SK-N-SH (cell line): ENCODE results near the gene THSD4. TPM values are rescaled to one million over a fixed set of nuclear protein-coding genes. Genes with fewer than 3 reads are reported as not detected.

Experiments
- CTCF ChIA-PET: fragments of 300-600, 350-600 bp; formaldehyde crosslinking; extraction: SDS; loops from one replicate; lab custom pipeline; 2021; lab: Yijun Ruan, JAX
- POLR2A ChIA-PET: fragments of 350-600 bp; sonication (Branson Sonifier 250); formaldehyde crosslinking; extraction: SDS; loops from one replicate; lab custom pipeline; 2020; ENCODE audit warnings: antibody characterized with exemption, inconsistent platforms; lab: Yijun Ruan, JAX
- DNase-seq: peaks from one replicate; pipeline ENCODE4 v3.0.0; 2012
- H2AFZ ChIP-seq: fragments of 200-600 bp; sonication (generic); 2 replicates; pipeline ENCODE4 v1.8.1; 2016; ENCODE audit warnings: antibody characterized with exemption, mild to moderate bottlenecking, low read depth
- H3F3A ChIP-seq: fragments of 200-600 bp; sonication (generic); replicated peaks from 2 replicates; pipeline ENCODE3; 2016; ENCODE audit warnings: antibody characterized with exemption, mild to moderate bottlenecking; ENCODE audit not compliant: insufficient read depth
- H3K27ac ChIP-seq, 2 experiments: fragments of 200-500 bp in 1 of 2; fragments of 200-600 bp in 1 of 2; sonication (Bioruptor generic) in 1 of 2; sonication (generic), shearing (Covaris generic) in 1 of 2; 2 replicates each; pipeline versions ENCODE4 v1.5.1 to v1.6.1; 2014 to 2016; ENCODE audit warnings: low read depth in 2 of 2, inconsistent platforms in 1 of 2, low read length in 1 of 2, mild to moderate bottlenecking in 1 of 2, mixed read lengths in 1 of 2
- H3K27me3 ChIP-seq: fragments of 200-600 bp; sonication (generic), shearing (Covaris generic); 2 replicates; pipeline ENCODE4 v1.6.1; 2016; ENCODE audit warnings: mixed run types; ENCODE audit not compliant: insufficient read depth
- H3K36me3 ChIP-seq, 2 experiments: fragments of 200-500 bp in 1 of 2; fragments of 200-600 bp in 1 of 2; sonication (Bioruptor generic) in 1 of 2; sonication (generic) in 1 of 2; replicated peaks in 1 of 2; 2 replicates each; pipeline versions ENCODE3 to v1.5.1; 2014 to 2016; ENCODE audit warnings: low read length in 1 of 2, mild to moderate bottlenecking in 1 of 2; ENCODE audit not compliant: insufficient read depth in 2 of 2, control insufficient read depth in 1 of 2
- H3K4me1 ChIP-seq, 2 experiments: fragments of 200-500 bp in 1 of 2; fragments of 200-600 bp in 1 of 2; sonication (Bioruptor generic) in 1 of 2; sonication (generic), shearing (Covaris generic) in 1 of 2; 2 replicates each; pipeline versions ENCODE4 v1.5.1 to v1.6.1; 2014 to 2016; ENCODE audit warnings: low read depth in 1 of 2, low read length in 1 of 2, mixed run types in 1 of 2; ENCODE audit not compliant: insufficient read depth in 2 of 2, control insufficient read depth in 1 of 2
- H3K4me2 ChIP-seq: fragments of 200-600 bp; sonication (generic), shearing (Covaris generic); 2 replicates; pipeline ENCODE4 v1.6.1; 2017; ENCODE audit warnings: mixed run types
- H3K4me3 ChIP-seq, 2 experiments: fragments of 200-500 bp in 1 of 2; fragments of 200-600 bp in 1 of 2; sonication (Bioruptor generic) in 1 of 2; sonication (generic), shearing (Covaris generic) in 1 of 2; 2 replicates each; pipeline versions ENCODE4 v1.5.1 to v1.8.1; 2014 to 2016; ENCODE audit warnings: low read depth in 2 of 2, inconsistent platforms in 1 of 2, low read length in 1 of 2, mild to moderate bottlenecking in 1 of 2, mixed read lengths in 1 of 2, moderate library complexity in 1 of 2
- H3K79me2 ChIP-seq: fragments of 200-600 bp; sonication (generic); 2 replicates; pipeline ENCODE4 v1.8.1; 2017; ENCODE audit warnings: mild to moderate bottlenecking; ENCODE audit not compliant: insufficient read depth
- H3K9ac ChIP-seq: fragments of 200-600 bp; sonication (generic); 2 replicates; pipeline ENCODE4 v1.6.1; 2017; ENCODE audit warnings: mixed run types
- H3K9me2 ChIP-seq: fragments of 200-600 bp; sonication (generic); 2 replicates; pipeline ENCODE4 v1.6.1; 2017; ENCODE audit warnings: mixed run types
- H3K9me3 ChIP-seq: fragments of 200-600 bp; sonication (generic); 2 replicates; pipeline ENCODE4 v1.6.1; 2017; ENCODE audit warnings: mixed run types, mild to moderate bottlenecking, moderate library complexity
- H4K20me1 ChIP-seq: fragments of 200-600 bp; sonication (generic); 2 replicates; pipeline ENCODE4 v1.6.1; 2017; ENCODE audit warnings: mild to moderate bottlenecking, mixed run types; ENCODE audit not compliant: insufficient read depth
- CHD2 ChIP-seq: fragments of 150-350 bp; IDR thresholded peaks from 2 replicates; pipeline ENCODE4 v1.6.1; 2018; ENCODE audit warnings: low read length; ENCODE audit not compliant: partially characterized antibody
- EP300 ChIP-seq, 2 experiments: IDR thresholded peaks; 2 replicates each; pipeline versions ENCODE4 v1.4.0 to v1.6.1; 2012; ENCODE audit warnings: borderline replicate concordance in 1 of 2, low read depth in 1 of 2, low read length in 1 of 2
- EZH2phosphoT487 ChIP-seq: fragments of 200-600 bp; sonication (generic); IDR thresholded peaks from 2 replicates; pipeline ENCODE4 v1.6.1; 2017; ENCODE audit warnings: low read depth, mixed run types, mild to moderate bottlenecking, antibody characterized with exemption, moderate library complexity, borderline replicate concordance
- FOSL2 ChIP-seq: IDR thresholded peaks from 2 replicates; pipeline ENCODE4 v1.4.0; 2012; ENCODE audit warnings: low read depth, mild to moderate bottlenecking, moderate library complexity, borderline replicate concordance
- FOXM1 ChIP-seq: IDR thresholded peaks from 2 replicates; pipeline ENCODE4 v1.4.0; 2012; ENCODE audit warnings: low read depth, mild to moderate bottlenecking
- MEF2A ChIP-seq: IDR thresholded peaks from 2 replicates; pipeline ENCODE4 v1.4.0; 2012; ENCODE audit warnings: low read depth, borderline replicate concordance
- PBX3 ChIP-seq: IDR thresholded peaks from 2 replicates; pipeline ENCODE4; 2012
- POLR2AphosphoS5 ChIP-seq: IDR thresholded peaks from 2 replicates; pipeline ENCODE4 v1.6.1; 2012; ENCODE audit warnings: low read depth, low read length
- RAD21 ChIP-seq: IDR thresholded peaks from 2 replicates; pipeline ENCODE4 v1.6.1; 2012; ENCODE audit warnings: mild to moderate bottlenecking, low read length
- RFX5 ChIP-seq: IDR thresholded peaks from 2 replicates; pipeline ENCODE4 v1.6.1; 2012; ENCODE audit warnings: mild to moderate bottlenecking, improper control_type of control experiment, low read length
- RXRA ChIP-seq: IDR thresholded peaks from 2 replicates; pipeline ENCODE4 v1.4.0; 2012; ENCODE audit warnings: low read depth, mild to moderate bottlenecking, borderline replicate concordance
- SMC3 ChIP-seq: IDR thresholded peaks from 2 replicates; pipeline ENCODE4 v1.6.1; 2012; ENCODE audit warnings: low read depth, low read length, improper control_type of control experiment
- TAF1 ChIP-seq: IDR thresholded peaks from 2 replicates; pipeline ENCODE4 v1.6.1; 2012; ENCODE audit warnings: low read depth, mild to moderate bottlenecking, low read length, moderate library complexity, borderline replicate concordance
- TCF12 ChIP-seq: IDR thresholded peaks from 2 replicates; pipeline ENCODE4 v1.4.0; 2012
- WGBS: methylation state at CpG from one replicate; pipeline ENCODE4 v1.1.6; 2017; ENCODE audit warnings: low lambda C conversion rate; 5-methylcytosine and 5-hydroxymethylcytosine counted together
- polyA plus RNA-seq, 3 experiments: library from polyadenylated mRNA; depleted of rRNA; stranded (reverse); fragments of >200 nt; gene quantifications; 2 replicates each; pipeline ENCODE4 v1.2.3, GENCODE V29; 2012
- TF ChIP-seq, protein P1 (sequence below): fragments of 200-600 bp; sonication (generic); IDR thresholded peaks from 2 replicates; pipeline ENCODE4 v1.6.1; 2017; ENCODE audit warnings: antibody characterized with exemption, mild to moderate bottlenecking, moderate library complexity

THSD4 gene
- polyA plus RNA-seq, 1 of the 3 experiments (the other 2 are of a cell fraction) = 79.1 TPM

DNA sequence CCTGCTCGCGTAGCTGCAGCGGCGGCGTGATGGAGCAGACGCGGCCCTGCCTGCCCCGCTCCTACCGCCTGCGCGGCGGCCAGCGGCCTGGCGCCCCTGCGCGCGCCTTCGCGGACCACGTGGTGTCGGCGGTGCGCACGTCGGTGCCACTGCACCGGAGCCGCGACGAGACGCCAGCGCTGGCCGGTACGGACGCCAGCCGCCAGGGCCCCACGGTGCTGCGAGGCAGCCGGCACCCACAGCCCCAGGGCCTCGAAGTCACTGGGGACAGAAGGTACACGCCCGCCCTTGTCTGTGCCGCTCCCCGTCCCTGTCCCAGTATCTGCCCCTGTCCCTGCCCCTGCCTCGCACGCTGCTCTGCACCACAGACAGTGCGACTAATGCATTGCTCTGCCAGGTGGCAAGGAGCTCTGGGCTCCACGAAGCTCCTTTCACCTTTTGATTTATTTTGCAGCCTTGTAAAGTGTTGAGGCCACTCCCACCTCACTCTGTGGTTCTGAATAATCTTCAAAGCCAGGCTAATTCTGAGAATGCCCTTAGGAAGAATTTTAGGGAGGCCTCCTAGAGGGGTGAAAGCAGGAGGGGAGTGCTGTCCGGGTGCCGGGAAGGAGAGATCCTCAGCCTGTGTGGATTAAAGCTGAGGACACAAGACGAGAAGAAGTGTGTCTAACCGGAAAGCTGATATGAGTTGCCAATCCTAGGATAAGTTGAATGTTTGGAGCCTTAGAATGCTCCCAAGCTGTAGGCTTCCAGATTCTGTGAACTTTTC is 100.0 kb downstream of the THSD4 start:
- Histone ChIP-seq H3K27me3 (no peaks in the 10 kb centered on the region), H3K9ac (no peak overlapping the region), H3K9me2 (no peaks in the 10 kb centered on the region), H2AFZ (no peak overlapping the region), H3K36me3 (peaks cover 3 to 16% of the 10 kb centered on the region in 2 experiments), H3K4me2 (no peak overlapping the region), H3K27ac (no peak overlapping the region), H3K79me2 (peaks cover 13% of the 10 kb centered on the region), H3K9me3 (no peaks in the 10 kb centered on the region), H3K4me1 (no peaks in the 10 kb centered on the region; a peak in 1 of 4 replicates), H4K20me1 (no peaks in the 10 kb centered on the region), H3F3A (no peaks in the 10 kb centered on the region), H3K4me3 (no peak overlapping the region)
- POLR2A ChIA-PET = no interaction called here
- CTCF ChIA-PET = no interaction called here
- TF ChIP-seq EZH2phosphoT487 (no peak), RXRA (no peak), EP300 (IDR thresholded peaks at IDR 0.05; ENCODE audit: borderline replicate concordance in 1 of 2, low read depth in 1 of 2, low read length in 1 of 2) (no peak), RFX5 (no peak), FOSL2 (no peak), MEF2A (no peak), TCF12 (no peak), RAD21 (no peak), POLR2AphosphoS5 (no peak), FOXM1 (no peak), SMC3 (no peak), TAF1 (no peak), PBX3 (no peak), CHD2 (no peak)
- TF ChIP-seq, protein P1, sequence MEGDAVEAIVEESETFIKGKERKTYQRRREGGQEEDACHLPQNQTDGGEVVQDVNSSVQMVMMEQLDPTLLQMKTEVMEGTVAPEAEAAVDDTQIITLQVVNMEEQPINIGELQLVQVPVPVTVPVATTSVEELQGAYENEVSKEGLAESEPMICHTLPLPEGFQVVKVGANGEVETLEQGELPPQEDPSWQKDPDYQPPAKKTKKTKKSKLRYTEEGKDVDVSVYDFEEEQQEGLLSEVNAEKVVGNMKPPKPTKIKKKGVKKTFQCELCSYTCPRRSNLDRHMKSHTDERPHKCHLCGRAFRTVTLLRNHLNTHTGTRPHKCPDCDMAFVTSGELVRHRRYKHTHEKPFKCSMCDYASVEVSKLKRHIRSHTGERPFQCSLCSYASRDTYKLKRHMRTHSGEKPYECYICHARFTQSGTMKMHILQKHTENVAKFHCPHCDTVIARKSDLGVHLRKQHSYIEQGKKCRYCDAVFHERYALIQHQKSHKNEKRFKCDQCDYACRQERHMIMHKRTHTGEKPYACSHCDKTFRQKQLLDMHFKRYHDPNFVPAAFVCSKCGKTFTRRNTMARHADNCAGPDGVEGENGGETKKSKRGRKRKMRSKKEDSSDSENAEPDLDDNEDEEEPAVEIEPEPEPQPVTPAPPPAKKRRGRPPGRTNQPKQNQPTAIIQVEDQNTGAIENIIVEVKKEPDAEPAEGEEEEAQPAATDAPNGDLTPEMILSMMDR = no peak
- no peak for DNase-seq
- 94% methylated on average over 28 of the region's 51 CpGs for WGBS
